Neuronal stem cell (in vitro differentiated cells): ENCODE measurements around the gene RAPH1.
"Not testable (repeated sequence)": the region's sequence is repeated elsewhere in the genome, so short reads cannot be mapped to it uniquely, and the experiment has no call there.

Source experiments
- DNase-seq: peaks from one replicate; pipeline ENCODE4 v3.0.0-alpha.2; 2013; ENCODE audit warnings: low spot score
- H2AFZ ChIP-seq: one replicate; pipeline ENCODE4 v1.6.1; 2013; ENCODE audit warnings: mild to moderate bottlenecking, low read length, inconsistent platforms
- H2AK5ac ChIP-seq: 2 replicates; pipeline ENCODE4 v1.6.1; 2013; ENCODE audit warnings: low read depth, mild to moderate bottlenecking, inconsistent platforms, low read length, moderate library complexity, mixed read lengths
- H2BK120ac ChIP-seq: 2 replicates; pipeline ENCODE4 v1.6.1; 2013; ENCODE audit warnings: low read depth, mild to moderate bottlenecking, inconsistent platforms, low read length, moderate library complexity, mixed read lengths
- H2BK12ac ChIP-seq: one replicate; pipeline ENCODE4 v1.6.1; 2013; ENCODE audit warnings: low read length, inconsistent platforms
- H2BK15ac ChIP-seq: 2 replicates; pipeline ENCODE4 v1.6.1; 2013; ENCODE audit warnings: mild to moderate bottlenecking, low read length, inconsistent platforms, mixed read lengths
- H2BK5ac ChIP-seq: one replicate; pipeline ENCODE4 v1.6.1; 2013; ENCODE audit warnings: inconsistent platforms, mild to moderate bottlenecking, low read length, moderate library complexity
- H3K14ac ChIP-seq: one replicate; pipeline ENCODE4 v1.6.1; 2013; ENCODE audit warnings: low read length, inconsistent platforms
- H3K18ac ChIP-seq: 2 replicates; pipeline ENCODE4 v1.6.1; 2013; ENCODE audit warnings: low read length, inconsistent platforms
- H3K23ac ChIP-seq: 2 replicates; pipeline ENCODE4 v1.6.1; 2013; ENCODE audit warnings: low read depth, mild to moderate bottlenecking, mixed read lengths, low read length, inconsistent platforms; ENCODE audit not compliant: poor library complexity
- H3K27ac ChIP-seq: replicated peaks from 3 replicates; pipeline ENCODE4 v1.5.1; 2013; ENCODE audit warnings: low read length, inconsistent platforms
- H3K27me3 ChIP-seq, 3 experiments: 2 replicates each; pipeline ENCODE4 v1.6.1; 2013; ENCODE audit warnings: low read length in 3 of 3, mild to moderate bottlenecking in 2 of 3, inconsistent platforms in 1 of 3, low read depth in 1 of 3, mixed read lengths in 1 of 3, moderate library complexity in 1 of 3; ENCODE audit not compliant: control insufficient read depth in 3 of 3, insufficient read depth in 3 of 3
- H3K36me3 ChIP-seq, 2 donors: replicated peaks in 1 of 2; 2 replicates each; pipeline ENCODE4 v1.6.1; 2013; ENCODE audit warnings: low read length in 2 of 2; ENCODE audit not compliant: control insufficient read depth in 2 of 2, insufficient read depth in 2 of 2
- H3K4ac ChIP-seq: 2 replicates; pipeline ENCODE4 v1.6.1; 2013; ENCODE audit warnings: inconsistent platforms, mild to moderate bottlenecking, low read length, moderate library complexity
- H3K4me1 ChIP-seq, 2 donors: 1 replicate in 1 of 2; 2 replicates in 1 of 2; pipeline ENCODE4 v1.6.1; 2013; ENCODE audit warnings: low read length in 2 of 2, low read depth in 1 of 2; ENCODE audit not compliant: control insufficient read depth in 2 of 2, insufficient read depth in 1 of 2
- H3K4me2 ChIP-seq: one replicate; pipeline ENCODE4 v1.6.1; 2013; ENCODE audit warnings: mild to moderate bottlenecking, low read length, inconsistent platforms; ENCODE audit not compliant: insufficient read depth, poor library complexity, severe bottlenecking
- H3K4me3 ChIP-seq, 2 donors: 2 replicates each; pipeline ENCODE4 v1.5.1; 2013; ENCODE audit warnings: low read length in 2 of 2, mild to moderate bottlenecking in 2 of 2, inconsistent platforms in 1 of 2, moderate library complexity in 1 of 2
- H3K79me1 ChIP-seq: one replicate; pipeline ENCODE4 v1.6.1; 2013; ENCODE audit warnings: low read depth, mild to moderate bottlenecking, inconsistent platforms, low read length, moderate library complexity
- H3K9ac ChIP-seq: one replicate; pipeline ENCODE4 v1.6.1; 2013; ENCODE audit warnings: mild to moderate bottlenecking, low read depth, low read length, inconsistent platforms; ENCODE audit not compliant: poor library complexity
- H3K9me3 ChIP-seq, 2 donors: replicated peaks in 1 of 2; 2 replicates each; pipeline versions ENCODE3 to v1.6.1; 2013; ENCODE audit warnings: low read length in 2 of 2, mild to moderate bottlenecking in 2 of 2, inconsistent platforms in 1 of 2, low read depth in 1 of 2, mixed read lengths in 1 of 2, moderate library complexity in 1 of 2; ENCODE audit not compliant: control insufficient read depth in 2 of 2, insufficient read depth in 1 of 2
- H4K8ac ChIP-seq: one replicate; pipeline ENCODE4 v1.6.1; 2013; ENCODE audit warnings: low read depth, mild to moderate bottlenecking, inconsistent platforms, low read length, moderate library complexity
- H4K91ac ChIP-seq: one replicate; pipeline ENCODE4 v1.6.1; 2013; ENCODE audit warnings: low read length, low read depth, mild to moderate bottlenecking, inconsistent platforms; ENCODE audit not compliant: poor library complexity
- WGBS, 2 donors: extraction: QIAGEN DNeasy Blood & Tissue Kit; methylation state at CpG; one replicate each; pipeline ENCODE4 v1.1.7; 2013; ENCODE audit warnings: missing lambda C conversion rate in 2 of 2, mixed read lengths in 1 of 2; ENCODE audit not compliant: insufficient read length in 2 of 2, insufficient replicate concordance in 1 of 2; ENCODE audit errors: extremely low coverage in 2 of 2; 5-methylcytosine and 5-hydroxymethylcytosine counted together

Gene RAPH1

DNA sequence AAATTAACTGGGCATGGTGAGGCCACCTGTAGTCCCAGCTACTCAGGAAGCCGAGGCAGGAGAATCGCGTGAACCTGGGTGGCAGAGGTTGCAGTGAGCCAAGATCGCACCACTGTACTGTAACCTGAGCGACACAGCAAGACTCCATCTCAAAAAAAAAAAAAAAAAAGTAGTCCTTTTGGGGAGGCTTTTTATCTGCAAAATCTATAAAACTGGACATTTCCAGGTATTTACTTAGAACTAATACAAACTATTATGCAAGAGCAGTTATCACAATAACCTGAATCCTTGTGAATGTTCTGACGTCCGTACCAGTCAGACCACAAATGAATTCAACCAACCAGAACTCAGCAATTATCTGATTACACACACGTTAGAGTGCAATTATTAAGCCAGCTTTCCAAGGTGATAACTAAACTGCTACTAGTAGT is 8.8 kb upstream of the RAPH1 start:
- no CpG with 5 or more reads among the region's 8 CpGs for WGBS, 2 donors
- no peak overlapping the region for H3K14ac ChIP-seq
- no peak overlapping the region for H3K4ac ChIP-seq
- no peaks in the 10 kb centered on the region for H3K4me1 ChIP-seq
- no peak overlapping the region for H2BK12ac ChIP-seq
- no peaks in the 10 kb centered on the region for H3K36me3 ChIP-seq
- no peak overlapping the region for H2BK15ac ChIP-seq
- H4K91ac ChIP-seq = no peak overlapping the region
- H2BK5ac ChIP-seq = no peak overlapping the region
- no peak overlapping the region for H2BK120ac ChIP-seq
- no peak overlapping the region for H3K27ac ChIP-seq
- DNase-seq = no peak
- H3K23ac ChIP-seq = no peak overlapping the region
- no peak overlapping the region for H4K8ac ChIP-seq
- H2AK5ac ChIP-seq = no peak overlapping the region
- peaks cover 0 to 6% (median 0%) of the 10 kb centered on the region in 3 experiments for H3K27me3 ChIP-seq
- no peak overlapping the region for H3K9ac ChIP-seq
- H3K4me2 ChIP-seq = no peak overlapping the region
- H3K18ac ChIP-seq = no peak overlapping the region
- H3K9me3 ChIP-seq = no peaks in the 10 kb centered on the region
- H3K4me3 ChIP-seq = no peak overlapping the region
- no peaks in the 10 kb centered on the region for H3K79me1 ChIP-seq
- H2AFZ ChIP-seq = no peak overlapping the region

DNA sequence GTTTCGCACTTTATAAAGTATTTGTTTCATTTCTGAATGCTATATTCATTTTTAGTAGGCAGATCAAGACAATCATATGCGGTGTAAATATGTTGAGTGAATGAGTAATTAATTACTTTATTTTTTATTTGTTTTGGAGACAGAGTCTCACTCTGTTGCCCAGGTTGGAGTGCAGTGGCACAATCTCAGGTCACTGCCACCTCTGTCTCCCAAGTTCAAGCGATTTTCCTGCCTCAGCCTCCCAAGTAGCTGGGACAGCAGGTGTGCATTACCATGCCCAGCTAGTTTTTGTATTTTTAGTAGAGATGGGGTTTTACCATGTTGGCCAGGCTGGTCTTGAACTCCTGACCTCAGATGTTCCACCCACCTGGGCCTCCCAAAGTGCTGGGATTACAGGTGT is 5.5 kb upstream of the RAPH1 start:
- H2BK15ac ChIP-seq, H2AK5ac ChIP-seq, H3K4me1 ChIP-seq, H2AFZ ChIP-seq, H3K79me1 ChIP-seq, H2BK120ac ChIP-seq, H3K18ac ChIP-seq, H2BK12ac ChIP-seq, H3K14ac ChIP-seq, H2BK5ac ChIP-seq, H3K23ac ChIP-seq, H4K8ac ChIP-seq, H3K36me3 ChIP-seq, H3K9ac ChIP-seq, H3K27ac ChIP-seq, H3K4ac ChIP-seq, DNase-seq, H3K4me3 ChIP-seq, H4K91ac ChIP-seq, H3K9me3 ChIP-seq, H3K4me2 ChIP-seq, H3K27me3 ChIP-seq: not testable (repeated sequence)
- WGBS, 2 donors = no CpG with 5 or more reads among the region's 3 CpGs

DNA sequence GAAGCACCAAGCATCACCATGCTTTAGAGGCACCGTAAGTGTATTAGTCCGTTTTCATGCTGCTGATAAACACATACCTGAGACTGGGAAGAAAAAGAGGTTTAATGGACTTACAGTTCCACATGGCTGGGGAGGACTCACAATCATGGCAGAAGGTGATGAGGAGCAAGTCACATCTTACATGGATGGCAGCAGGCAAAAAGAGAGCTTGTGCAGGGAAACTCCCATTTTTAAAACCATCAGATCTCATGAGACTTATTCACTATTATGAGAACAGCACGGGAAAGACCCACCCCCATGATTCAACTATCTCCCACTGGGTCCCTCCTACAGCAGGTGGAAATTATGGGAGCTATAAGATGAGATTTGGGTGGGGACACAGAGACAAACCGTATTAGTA is 3.1 kb upstream of the RAPH1 start:
- WGBS, 2 donors = no CpG with 5 or more reads among the region's 4 CpGs
- not testable (repeated sequence) for H3K23ac ChIP-seq, H2BK15ac ChIP-seq, H3K36me3 ChIP-seq, H3K14ac ChIP-seq, H3K4me2 ChIP-seq, H2BK5ac ChIP-seq, H3K27me3 ChIP-seq, H3K9me3 ChIP-seq, H2AK5ac ChIP-seq, H3K4ac ChIP-seq, DNase-seq, H4K8ac ChIP-seq, H2BK120ac ChIP-seq, H3K79me1 ChIP-seq, H3K27ac ChIP-seq, H3K18ac ChIP-seq, H3K9ac ChIP-seq, H3K4me1 ChIP-seq, H4K91ac ChIP-seq, H3K4me3 ChIP-seq, H2BK12ac ChIP-seq, H2AFZ ChIP-seq

DNA sequence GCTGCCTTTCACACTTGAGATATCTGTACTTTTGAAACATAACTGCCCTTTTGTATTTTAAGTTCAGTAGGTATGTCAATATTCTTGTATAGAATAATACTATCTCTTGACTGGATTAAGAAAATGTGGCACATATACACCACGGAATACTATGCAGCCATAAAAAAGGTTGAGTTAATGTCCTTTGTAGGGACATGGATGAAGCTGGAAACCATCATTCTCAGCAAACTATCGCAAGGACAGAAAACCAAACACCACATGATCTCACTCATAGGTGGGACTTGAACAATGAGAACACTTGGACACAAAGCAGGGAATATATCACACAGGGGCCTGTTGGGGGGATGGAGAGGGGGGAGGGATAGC is 1.5 kb upstream of the RAPH1 start:
- H3K18ac ChIP-seq, H4K91ac ChIP-seq, H3K4me2 ChIP-seq, H2AFZ ChIP-seq, H3K36me3 ChIP-seq, H3K4ac ChIP-seq, H3K79me1 ChIP-seq, H3K9me3 ChIP-seq, H3K9ac ChIP-seq, H4K8ac ChIP-seq, H3K23ac ChIP-seq, H3K27me3 ChIP-seq, H2BK12ac ChIP-seq, H2BK5ac ChIP-seq, H3K4me3 ChIP-seq, H2AK5ac ChIP-seq, DNase-seq, H3K14ac ChIP-seq, H2BK15ac ChIP-seq, H3K27ac ChIP-seq, H3K4me1 ChIP-seq, H2BK120ac ChIP-seq: not testable (repeated sequence)
- WGBS, 2 donors = no CpG with 5 or more reads among the region's 2 CpGs
